Parathyroid adenoma (tissue), 2 donors: Measurements from ENCODE around the gene GRIA4.
"Not testable (repeated sequence)": the region's sequence is repeated elsewhere in the genome, so short reads cannot be mapped to it uniquely, and the experiment has no call there.

Experiments
- H2AFZ ChIP-seq: fragments of 300-600 bp; sonication (generic); one replicate; pipeline ENCODE4 v1.7.0; 2017; ENCODE audit warnings: antibody characterized with exemption, mild to moderate bottlenecking
- H3K27ac ChIP-seq: fragments of 300-600 bp; sonication (generic); one replicate; pipeline ENCODE4 v1.7.0; 2017
- H3K27me3 ChIP-seq: fragments of 300-600 bp; sonication (generic); one replicate; pipeline ENCODE4 v1.7.0; 2017; ENCODE audit warnings: low read length; ENCODE audit not compliant: control insufficient read depth, insufficient read depth
- H3K36me3 ChIP-seq: fragments of 300-600 bp; sonication (generic); one replicate; pipeline ENCODE4 v1.7.0; 2017; ENCODE audit warnings: low read length; ENCODE audit not compliant: control insufficient read depth, insufficient read depth
- H3K4me1 ChIP-seq: fragments of 300-600 bp; sonication (generic); one replicate; pipeline ENCODE4 v1.7.0; 2017; ENCODE audit warnings: control low read depth
- H3K4me2 ChIP-seq: fragments of 300-600 bp; sonication (generic); one replicate; pipeline ENCODE4 v1.7.0; 2017; ENCODE audit warnings: low read length
- H3K4me3 ChIP-seq: fragments of 300-600 bp; sonication (generic); one replicate; pipeline ENCODE4 v1.7.0; 2017; ENCODE audit warnings: low read depth, low read length
- H3K79me2 ChIP-seq: fragments of 300-600 bp; sonication (generic); one replicate; pipeline ENCODE4 v1.7.0; 2017; ENCODE audit warnings: control low read depth
- H3K9ac ChIP-seq: fragments of 300-600 bp; sonication (generic); one replicate; pipeline ENCODE4 v1.7.0; 2017; ENCODE audit warnings: mild to moderate bottlenecking
- H3K9me3 ChIP-seq: fragments of 300-600 bp; sonication (generic); one replicate; pipeline ENCODE4 v1.7.0; 2017; ENCODE audit warnings: low read length; ENCODE audit not compliant: control insufficient read depth
- TF ChIP-seq, protein P1 (sequence below): fragments of 300-600 bp; sonication (generic); IDR thresholded peaks from one replicate; pipeline ENCODE4 v1.7.0; 2017; ENCODE audit warnings: antibody characterized with exemption, mild to moderate bottlenecking
- donor health status: primary hyperparathyroidism.

GRIA4 gene

DNA sequence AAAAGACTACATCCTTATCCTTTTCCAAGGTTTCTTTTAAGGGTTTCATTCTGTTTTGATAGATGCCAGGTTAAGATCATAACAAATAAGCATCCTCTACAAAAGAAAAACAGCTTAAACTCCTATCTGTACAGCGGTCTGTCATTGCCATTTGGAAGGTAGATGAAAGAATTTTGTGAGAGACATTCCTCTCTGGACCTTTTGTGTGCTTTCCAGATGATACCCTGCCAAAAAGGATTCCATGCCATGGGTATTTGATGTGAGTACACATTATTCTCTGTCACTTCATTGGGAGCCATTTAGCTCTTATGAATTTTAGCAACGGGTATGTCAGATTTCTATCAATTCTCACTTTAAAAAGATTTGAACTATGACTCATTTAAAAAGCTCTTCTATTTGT, 153.7 kb downstream of the GRIA4 start:
- H2AFZ ChIP-seq, result no peak overlapping the region
- H3K4me1 ChIP-seq, result no peaks in the 10 kb centered on the region
- H3K9ac ChIP-seq, result no peak overlapping the region
- no peaks in the 10 kb centered on the region for H3K79me2 ChIP-seq
- H3K9me3 ChIP-seq, result no peaks in the 10 kb centered on the region
- no peak overlapping the region for H3K27ac ChIP-seq
- no peaks in the 10 kb centered on the region for H3K36me3 ChIP-seq
- no peak overlapping the region for H3K4me2 ChIP-seq
- no peak overlapping the region for H3K4me3 ChIP-seq
- TF ChIP-seq, protein P1, sequence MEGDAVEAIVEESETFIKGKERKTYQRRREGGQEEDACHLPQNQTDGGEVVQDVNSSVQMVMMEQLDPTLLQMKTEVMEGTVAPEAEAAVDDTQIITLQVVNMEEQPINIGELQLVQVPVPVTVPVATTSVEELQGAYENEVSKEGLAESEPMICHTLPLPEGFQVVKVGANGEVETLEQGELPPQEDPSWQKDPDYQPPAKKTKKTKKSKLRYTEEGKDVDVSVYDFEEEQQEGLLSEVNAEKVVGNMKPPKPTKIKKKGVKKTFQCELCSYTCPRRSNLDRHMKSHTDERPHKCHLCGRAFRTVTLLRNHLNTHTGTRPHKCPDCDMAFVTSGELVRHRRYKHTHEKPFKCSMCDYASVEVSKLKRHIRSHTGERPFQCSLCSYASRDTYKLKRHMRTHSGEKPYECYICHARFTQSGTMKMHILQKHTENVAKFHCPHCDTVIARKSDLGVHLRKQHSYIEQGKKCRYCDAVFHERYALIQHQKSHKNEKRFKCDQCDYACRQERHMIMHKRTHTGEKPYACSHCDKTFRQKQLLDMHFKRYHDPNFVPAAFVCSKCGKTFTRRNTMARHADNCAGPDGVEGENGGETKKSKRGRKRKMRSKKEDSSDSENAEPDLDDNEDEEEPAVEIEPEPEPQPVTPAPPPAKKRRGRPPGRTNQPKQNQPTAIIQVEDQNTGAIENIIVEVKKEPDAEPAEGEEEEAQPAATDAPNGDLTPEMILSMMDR, result no peak
- H3K27me3 ChIP-seq, result no peaks in the 10 kb centered on the region

DNA sequence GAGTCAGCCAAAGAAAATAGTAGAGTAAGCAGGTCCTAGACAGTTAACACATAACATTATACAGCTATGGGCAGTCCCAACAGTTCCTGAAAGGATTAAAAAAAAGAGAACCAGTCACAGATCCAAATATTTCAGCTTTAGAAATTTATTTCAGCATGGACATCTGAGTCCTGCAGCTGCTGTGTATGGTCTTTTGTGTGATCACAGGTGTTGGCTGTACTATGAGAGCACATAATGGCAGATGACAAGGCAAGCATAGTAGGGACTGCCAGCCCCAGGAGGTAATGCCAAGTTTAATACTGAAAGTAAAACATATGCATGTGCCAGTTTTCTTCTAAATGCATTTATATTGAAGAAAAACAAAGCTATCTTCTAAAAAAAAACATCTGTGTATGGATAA, 158.1 kb downstream of the GRIA4 start:
- TF ChIP-seq, protein P1, result no peak
- Histone ChIP-seq H3K9me3 (no peaks in the 10 kb centered on the region), H3K4me3 (no peak overlapping the region), H3K27me3 (no peaks in the 10 kb centered on the region), H3K4me2 (no peak overlapping the region), H3K27ac (no peak overlapping the region), H2AFZ (no peak overlapping the region), H3K36me3 (no peaks in the 10 kb centered on the region), H3K4me1 (no peaks in the 10 kb centered on the region), H3K9ac (no peak overlapping the region), H3K79me2 (no peaks in the 10 kb centered on the region)

DNA sequence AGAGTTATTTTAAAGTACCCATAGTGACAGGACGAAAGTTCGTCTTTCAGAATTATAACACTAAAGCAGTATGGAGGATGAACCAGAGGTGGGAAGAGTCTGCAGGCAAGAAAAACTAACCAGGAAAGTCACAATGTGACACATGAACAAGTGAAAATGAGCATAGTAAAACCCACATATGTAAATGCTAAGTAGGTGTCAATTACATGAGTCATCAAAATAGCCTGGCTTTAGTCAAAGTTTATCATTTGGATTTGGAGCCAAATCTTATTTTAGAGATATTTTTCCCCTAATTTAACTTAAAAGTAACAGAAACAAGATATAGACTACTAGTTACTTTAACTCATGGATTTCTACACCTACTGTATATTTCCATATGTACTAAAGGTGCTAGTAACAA, 159.8 kb downstream of the GRIA4 start:
- no peaks in the 10 kb centered on the region for H3K79me2 ChIP-seq
- no peak overlapping the region for H3K9ac ChIP-seq
- H3K27me3 ChIP-seq, result no peaks in the 10 kb centered on the region
- no peaks in the 10 kb centered on the region for H3K4me1 ChIP-seq
- no peak overlapping the region for H3K4me3 ChIP-seq
- TF ChIP-seq, protein P1, result no peak
- no peak overlapping the region for H3K4me2 ChIP-seq
- no peaks in the 10 kb centered on the region for H3K9me3 ChIP-seq
- H2AFZ ChIP-seq, result no peak overlapping the region
- no peak overlapping the region for H3K27ac ChIP-seq
- H3K36me3 ChIP-seq, result no peaks in the 10 kb centered on the region

DNA sequence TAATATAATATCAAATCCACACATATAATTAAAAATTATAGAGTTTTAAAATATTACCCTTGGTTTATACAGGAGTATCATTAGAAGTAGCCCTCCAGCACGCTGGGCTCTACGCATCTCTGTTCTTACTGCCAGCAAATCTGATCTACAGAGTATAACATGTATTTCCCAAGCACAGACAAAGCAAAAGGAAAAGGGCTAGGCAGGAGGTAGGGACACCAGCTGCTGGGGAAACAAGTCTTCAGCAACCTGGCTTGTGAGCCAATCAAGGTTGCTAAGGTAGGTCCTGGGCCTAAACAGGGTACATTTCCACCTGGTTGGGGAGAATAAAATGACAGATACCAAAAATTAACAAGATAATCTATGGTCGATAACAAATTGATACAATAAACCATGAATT, 163.6 kb downstream of the GRIA4 start:
- not testable (repeated sequence) for H3K4me2 ChIP-seq, H3K4me3 ChIP-seq, H3K4me1 ChIP-seq, H3K9ac ChIP-seq, H2AFZ ChIP-seq, H3K79me2 ChIP-seq, H3K36me3 ChIP-seq, H3K27ac ChIP-seq, H3K9me3 ChIP-seq, H3K27me3 ChIP-seq

DNA sequence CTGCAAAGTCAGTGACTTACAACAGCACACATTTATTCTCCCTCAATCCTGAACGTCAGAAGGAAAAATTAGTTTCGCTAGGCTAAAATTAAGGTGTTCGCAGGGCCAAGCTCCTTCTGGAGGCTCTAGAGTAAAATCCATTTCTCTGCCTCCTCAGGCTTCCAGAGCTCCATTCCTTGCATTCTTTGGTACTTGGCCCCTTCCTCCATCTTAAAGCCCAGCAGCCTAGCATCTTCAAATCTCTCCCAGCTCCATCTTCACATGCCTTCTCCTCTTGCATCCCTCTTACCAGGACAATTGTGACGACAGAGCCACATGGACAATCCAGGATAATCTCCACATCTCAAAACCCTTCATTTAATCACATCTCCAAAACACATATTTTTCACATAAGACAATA, 165.0 kb downstream of the GRIA4 start:
- Histone ChIP-seq H3K79me2 (no peaks in the 10 kb centered on the region), H3K27ac (no peak overlapping the region), H3K4me1 (no peaks in the 10 kb centered on the region), H3K27me3 (no peaks in the 10 kb centered on the region), H3K4me2 (no peak overlapping the region), H3K4me3 (no peak overlapping the region), H3K9ac (no peak overlapping the region), H2AFZ (no peak overlapping the region), H3K9me3 (no peaks in the 10 kb centered on the region), H3K36me3 (no peaks in the 10 kb centered on the region)
- TF ChIP-seq, protein P1, result no peak
